WTC11 (cell line): ENCODE results near the gene B4GALNT1. TPM values are rescaled to one million over a fixed set of nuclear protein-coding genes. Genes with fewer than 3 reads are reported as not detected.

Source experiments
- ATAC-seq: fragments of 200-7000 bp; cut with Tn5 transposase; 2 replicates; pipeline ENCODE4 v1.10.0; 2021; ENCODE audit warnings: mild to moderate bottlenecking, moderate library complexity
- CTCF ChIA-PET: fragments of 300-600 bp; sonication (Branson Sonifier 250); formaldehyde crosslinking; loops from one replicate; lab custom pipeline; 2021; ENCODE audit warnings: antibody characterized with exemption; lab: Charles Lee
- POLR2A ChIA-PET: fragments of 350-600 bp; sonication (Branson Sonifier 250); formaldehyde crosslinking; loops from one replicate; lab custom pipeline; 2021; ENCODE audit warnings: antibody characterized with exemption; lab: Charles Lee
- DNase-seq: peaks from one replicate; pipeline ENCODE4 v3.0.0; 2021; ENCODE audit warnings: low spot score
- H3K27ac Mint-ChIP-seq: 2 replicates; pipeline ENCODE4 v1.8.0; 2021; ENCODE audit warnings: mixed read lengths
- H3K27me3 Mint-ChIP-seq: 2 replicates; pipeline ENCODE4 v1.8.0; 2021; ENCODE audit warnings: low read depth, mild to moderate bottlenecking, moderate library complexity, mixed read lengths
- H3K36me3 Mint-ChIP-seq: 2 replicates; pipeline ENCODE4 v1.8.0; 2021; ENCODE audit warnings: mixed read lengths
- H3K4me1 Mint-ChIP-seq: 2 replicates; pipeline ENCODE4 v1.8.0; 2022; ENCODE audit warnings: mixed read lengths
- H3K4me3 Mint-ChIP-seq: 2 replicates; pipeline ENCODE4 v1.8.0; 2021; ENCODE audit warnings: mild to moderate bottlenecking, moderate library complexity, mixed read lengths
- H3K9me3 Mint-ChIP-seq: 2 replicates; pipeline ENCODE4 v1.8.0; 2021; ENCODE audit warnings: mixed read lengths
- ATF1 ChIP-seq: sonication (generic); formaldehyde crosslinking; IDR thresholded peaks from 2 replicates; pipeline ENCODE4 v1.8.1; 2023; ENCODE audit warnings: mild to moderate bottlenecking, moderate library complexity, missing genetic modification reagents
- CTCF ChIP-seq: fragments of 200-600 bp; IDR thresholded peaks from 2 replicates; pipeline ENCODE4 v1.8.0; 2022; ENCODE audit warnings: antibody characterized with exemption
- FOXJ3 ChIP-seq: sonication (generic); formaldehyde crosslinking; IDR thresholded peaks from 2 replicates; pipeline ENCODE4 v1.9.0; 2021; ENCODE audit warnings: missing genetic modification reagents, mild to moderate bottlenecking, borderline replicate concordance
- IRF2 ChIP-seq: sonication (generic); formaldehyde crosslinking; IDR thresholded peaks from 2 replicates; pipeline ENCODE4 v1.8.0; 2022; ENCODE audit warnings: low read depth, missing genetic modification reagents, borderline replicate concordance
- MXD4 ChIP-seq: fragments of 250-450 bp; sonication (Bioruptor Pico); IDR thresholded peaks from 2 replicates; pipeline ENCODE4 v1.8.0; 2021; ENCODE audit warnings: mild to moderate bottlenecking, moderate library complexity, borderline replicate concordance
- OVOL2 ChIP-seq: fragments of 250-450 bp; sonication (Bioruptor Pico); IDR thresholded peaks from 2 replicates; pipeline ENCODE4 v1.9.0; 2021; ENCODE audit warnings: mild to moderate bottlenecking, borderline replicate concordance
- SMAD3 ChIP-seq: sonication (generic); formaldehyde crosslinking; IDR thresholded peaks from 2 replicates; pipeline ENCODE4 v1.8.0; 2022; ENCODE audit warnings: missing genetic modification reagents, mild to moderate bottlenecking, borderline replicate concordance
- USF2 ChIP-seq: sonication (generic); formaldehyde crosslinking; IDR thresholded peaks from 2 replicates; pipeline ENCODE4 v1.8.1; 2023; ENCODE audit warnings: mild to moderate bottlenecking, missing genetic modification reagents, moderate library complexity
- ZNF121 ChIP-seq: sonication (generic); formaldehyde crosslinking; IDR thresholded peaks from 2 replicates; pipeline ENCODE4 v1.8.0; 2023; ENCODE audit warnings: missing genetic modification reagents
- ZNF317 ChIP-seq: sonication (generic); formaldehyde crosslinking; IDR thresholded peaks from 2 replicates; pipeline ENCODE4 v1.8.1; 2023; ENCODE audit warnings: low read depth, mild to moderate bottlenecking, moderate library complexity, missing genetic modification reagents, borderline replicate concordance
- ZNF416 ChIP-seq: fragments of 250-450 bp; sonication (Bioruptor Pico); IDR thresholded peaks from 2 replicates; pipeline ENCODE4 v1.9.0; 2021; ENCODE audit warnings: mild to moderate bottlenecking, inconsistent platforms
- total RNA-seq: library from RNA; stranded (reverse); gene quantifications from 3 replicates; pipeline ENCODE4 v1.2.3, GENCODE V29; 2021
- TF ChIP-seq, protein P1 (sequence below): fragments of 250-450 bp; sonication (Bioruptor Pico); IDR thresholded peaks from 2 replicates; pipeline ENCODE4 v1.9.0; 2021; ENCODE audit warnings: mild to moderate bottlenecking
- TF ChIP-seq, protein P2 (sequence below): sonication (generic); formaldehyde crosslinking; IDR thresholded peaks from 2 replicates; pipeline ENCODE4 v1.8.0; 2023; ENCODE audit warnings: missing genetic modification reagents, mild to moderate bottlenecking, borderline replicate concordance
- TF ChIP-seq, protein P3 (sequence below): sonication (generic); formaldehyde crosslinking; IDR thresholded peaks from 2 replicates; pipeline ENCODE4 v1.8.1; 2022; ENCODE audit warnings: mild to moderate bottlenecking, moderate library complexity, missing genetic modification reagents

Gene B4GALNT1
- total RNA-seq, 1 experiment from 2014 or later: 1.2 TPM

DNA sequence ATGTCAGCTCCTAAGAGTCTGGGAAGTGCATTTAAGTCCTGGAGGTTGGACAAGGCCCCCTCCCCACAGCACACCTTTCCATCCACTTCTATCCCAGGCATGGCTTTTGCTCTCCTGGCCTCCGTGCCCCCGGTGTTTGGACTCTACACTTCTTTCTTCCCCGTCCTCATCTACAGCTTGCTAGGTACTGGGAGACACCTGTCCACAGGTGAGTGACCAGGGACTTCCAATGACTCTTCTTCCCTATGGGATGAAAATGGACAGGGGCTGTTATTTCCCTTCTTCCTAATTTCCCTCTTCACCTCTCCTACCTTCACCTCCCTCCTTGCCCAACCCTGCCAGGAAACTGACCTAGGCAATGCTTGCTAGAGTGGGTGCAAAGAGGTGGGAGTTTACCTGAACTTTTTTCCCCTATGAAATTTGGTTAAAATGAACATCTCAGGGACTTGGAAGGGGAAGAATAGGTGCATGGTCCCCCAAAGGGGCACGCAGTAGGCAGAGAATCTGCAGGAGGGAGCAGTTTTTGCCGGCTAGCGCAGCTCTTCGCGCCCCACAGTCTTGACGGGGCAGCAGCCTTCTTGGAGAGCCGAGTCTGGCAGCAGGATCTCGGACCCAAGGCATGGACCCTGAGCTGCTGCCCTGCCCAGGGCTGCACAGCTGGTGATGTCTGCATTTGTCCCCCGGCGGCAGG is 12.6 kb downstream of the B4GALNT1 start:
- DNase-seq: no peak
- no peak for TF ChIP-seq USF2 (CRISPR knock-in tag)
- TF ChIP-seq IRF2 (CRISPR knock-in tag): no peak
- no peak for TF ChIP-seq FOXJ3 (CRISPR knock-in tag)
- no peak for TF ChIP-seq ATF1 (CRISPR knock-in tag)
- TF ChIP-seq ZNF317 (CRISPR knock-in tag): no peak
- TF ChIP-seq, protein P1, sequence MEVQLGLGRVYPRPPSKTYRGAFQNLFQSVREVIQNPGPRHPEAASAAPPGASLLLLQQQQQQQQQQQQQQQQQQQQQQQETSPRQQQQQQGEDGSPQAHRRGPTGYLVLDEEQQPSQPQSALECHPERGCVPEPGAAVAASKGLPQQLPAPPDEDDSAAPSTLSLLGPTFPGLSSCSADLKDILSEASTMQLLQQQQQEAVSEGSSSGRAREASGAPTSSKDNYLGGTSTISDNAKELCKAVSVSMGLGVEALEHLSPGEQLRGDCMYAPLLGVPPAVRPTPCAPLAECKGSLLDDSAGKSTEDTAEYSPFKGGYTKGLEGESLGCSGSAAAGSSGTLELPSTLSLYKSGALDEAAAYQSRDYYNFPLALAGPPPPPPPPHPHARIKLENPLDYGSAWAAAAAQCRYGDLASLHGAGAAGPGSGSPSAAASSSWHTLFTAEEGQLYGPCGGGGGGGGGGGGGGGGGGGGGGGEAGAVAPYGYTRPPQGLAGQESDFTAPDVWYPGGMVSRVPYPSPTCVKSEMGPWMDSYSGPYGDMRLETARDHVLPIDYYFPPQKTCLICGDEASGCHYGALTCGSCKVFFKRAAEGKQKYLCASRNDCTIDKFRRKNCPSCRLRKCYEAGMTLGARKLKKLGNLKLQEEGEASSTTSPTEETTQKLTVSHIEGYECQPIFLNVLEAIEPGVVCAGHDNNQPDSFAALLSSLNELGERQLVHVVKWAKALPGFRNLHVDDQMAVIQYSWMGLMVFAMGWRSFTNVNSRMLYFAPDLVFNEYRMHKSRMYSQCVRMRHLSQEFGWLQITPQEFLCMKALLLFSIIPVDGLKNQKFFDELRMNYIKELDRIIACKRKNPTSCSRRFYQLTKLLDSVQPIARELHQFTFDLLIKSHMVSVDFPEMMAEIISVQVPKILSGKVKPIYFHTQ (CRISPR knock-in tag): no peak
- no peak for TF ChIP-seq CTCF
- TF ChIP-seq SMAD3 (CRISPR knock-in tag): no peak
- no peak for TF ChIP-seq ZNF416
- TF ChIP-seq, protein P2, sequence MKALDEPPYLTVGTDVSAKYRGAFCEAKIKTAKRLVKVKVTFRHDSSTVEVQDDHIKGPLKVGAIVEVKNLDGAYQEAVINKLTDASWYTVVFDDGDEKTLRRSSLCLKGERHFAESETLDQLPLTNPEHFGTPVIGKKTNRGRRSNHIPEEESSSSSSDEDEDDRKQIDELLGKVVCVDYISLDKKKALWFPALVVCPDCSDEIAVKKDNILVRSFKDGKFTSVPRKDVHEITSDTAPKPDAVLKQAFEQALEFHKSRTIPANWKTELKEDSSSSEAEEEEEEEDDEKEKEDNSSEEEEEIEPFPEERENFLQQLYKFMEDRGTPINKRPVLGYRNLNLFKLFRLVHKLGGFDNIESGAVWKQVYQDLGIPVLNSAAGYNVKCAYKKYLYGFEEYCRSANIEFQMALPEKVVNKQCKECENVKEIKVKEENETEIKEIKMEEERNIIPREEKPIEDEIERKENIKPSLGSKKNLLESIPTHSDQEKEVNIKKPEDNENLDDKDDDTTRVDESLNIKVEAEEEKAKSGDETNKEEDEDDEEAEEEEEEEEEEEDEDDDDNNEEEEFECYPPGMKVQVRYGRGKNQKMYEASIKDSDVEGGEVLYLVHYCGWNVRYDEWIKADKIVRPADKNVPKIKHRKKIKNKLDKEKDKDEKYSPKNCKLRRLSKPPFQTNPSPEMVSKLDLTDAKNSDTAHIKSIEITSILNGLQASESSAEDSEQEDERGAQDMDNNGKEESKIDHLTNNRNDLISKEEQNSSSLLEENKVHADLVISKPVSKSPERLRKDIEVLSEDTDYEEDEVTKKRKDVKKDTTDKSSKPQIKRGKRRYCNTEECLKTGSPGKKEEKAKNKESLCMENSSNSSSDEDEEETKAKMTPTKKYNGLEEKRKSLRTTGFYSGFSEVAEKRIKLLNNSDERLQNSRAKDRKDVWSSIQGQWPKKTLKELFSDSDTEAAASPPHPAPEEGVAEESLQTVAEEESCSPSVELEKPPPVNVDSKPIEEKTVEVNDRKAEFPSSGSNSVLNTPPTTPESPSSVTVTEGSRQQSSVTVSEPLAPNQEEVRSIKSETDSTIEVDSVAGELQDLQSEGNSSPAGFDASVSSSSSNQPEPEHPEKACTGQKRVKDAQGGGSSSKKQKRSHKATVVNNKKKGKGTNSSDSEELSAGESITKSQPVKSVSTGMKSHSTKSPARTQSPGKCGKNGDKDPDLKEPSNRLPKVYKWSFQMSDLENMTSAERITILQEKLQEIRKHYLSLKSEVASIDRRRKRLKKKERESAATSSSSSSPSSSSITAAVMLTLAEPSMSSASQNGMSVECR: no peak
- no peak for TF ChIP-seq OVOL2 (CRISPR knock-in tag)
- TF ChIP-seq, protein P3, sequence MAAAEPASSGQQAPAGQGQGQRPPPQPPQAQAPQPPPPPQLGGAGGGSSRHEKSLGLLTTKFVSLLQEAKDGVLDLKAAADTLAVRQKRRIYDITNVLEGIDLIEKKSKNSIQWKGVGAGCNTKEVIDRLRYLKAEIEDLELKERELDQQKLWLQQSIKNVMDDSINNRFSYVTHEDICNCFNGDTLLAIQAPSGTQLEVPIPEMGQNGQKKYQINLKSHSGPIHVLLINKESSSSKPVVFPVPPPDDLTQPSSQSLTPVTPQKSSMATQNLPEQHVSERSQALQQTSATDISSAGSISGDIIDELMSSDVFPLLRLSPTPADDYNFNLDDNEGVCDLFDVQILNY (CRISPR knock-in tag): no peak
- TF ChIP-seq MXD4 (CRISPR knock-in tag): no peak
- no peak for TF ChIP-seq ZNF121 (CRISPR knock-in tag)
- no peak for ATAC-seq
- CTCF ChIA-PET: interaction anchor here (0.7 to 3.6 kb wide), 13 partner anchors 8 to 136 kb away, joined by 5 to 74 read pairs (median 14); partner anchors contain the start of genes ARHGEF25, B4GALNT1 and PIP4K2C
- H3K9me3 Mint-ChIP-seq: no peaks in the 10 kb centered on the region
- no peak overlapping the region for H3K27ac Mint-ChIP-seq
- peaks cover 100% of the 10 kb centered on the region for H3K27me3 Mint-ChIP-seq
- H3K4me1 Mint-ChIP-seq: peaks cover 24% of the 10 kb centered on the region
- peak overlapping the region; percentile 78 for H3K4me3 Mint-ChIP-seq
- POLR2A ChIA-PET: interaction anchor here (1.0 to 2.3 kb wide), 4 partner anchors 10 to 115 kb away, joined by 3 to 11 read pairs (median 4); partner anchors contain the start of genes ARHGEF25 and B4GALNT1
- peaks cover 2% of the 10 kb centered on the region; the same call in 1 of the 2 replicates for H3K36me3 Mint-ChIP-seq
